HG03108 (cell line): ENCODE measurements around the gene MARCHF3.

Experiments
- ATAC-seq: cut with Tn5 transposase; IDR thresholded peaks from one replicate; pipeline ENCODE4 v1.9.1; 2021; ENCODE audit warnings: moderate library complexity; ENCODE audit not compliant: unreplicated experiment

Gene MARCHF3

DNA sequence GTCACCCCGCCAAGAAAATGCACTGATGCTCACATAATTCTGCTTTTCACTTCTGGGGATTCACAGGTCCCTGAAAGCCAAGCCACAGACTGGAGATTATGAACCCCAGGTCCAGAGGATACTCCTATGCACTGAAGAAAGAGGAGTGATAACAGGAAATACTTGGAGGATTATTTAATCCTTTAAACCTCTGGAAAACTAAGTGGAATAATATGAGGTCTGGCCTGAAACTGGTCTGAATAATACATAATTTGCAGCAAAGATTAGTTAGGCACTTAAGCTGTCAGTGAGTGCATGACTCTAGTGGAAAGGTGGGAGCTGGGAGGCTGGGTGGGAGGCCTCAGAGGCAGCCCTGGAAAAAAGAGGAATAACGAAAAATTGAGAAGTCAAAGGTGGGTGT, 45.7 kb downstream of the MARCHF3 start:
- no peak for ATAC-seq

DNA sequence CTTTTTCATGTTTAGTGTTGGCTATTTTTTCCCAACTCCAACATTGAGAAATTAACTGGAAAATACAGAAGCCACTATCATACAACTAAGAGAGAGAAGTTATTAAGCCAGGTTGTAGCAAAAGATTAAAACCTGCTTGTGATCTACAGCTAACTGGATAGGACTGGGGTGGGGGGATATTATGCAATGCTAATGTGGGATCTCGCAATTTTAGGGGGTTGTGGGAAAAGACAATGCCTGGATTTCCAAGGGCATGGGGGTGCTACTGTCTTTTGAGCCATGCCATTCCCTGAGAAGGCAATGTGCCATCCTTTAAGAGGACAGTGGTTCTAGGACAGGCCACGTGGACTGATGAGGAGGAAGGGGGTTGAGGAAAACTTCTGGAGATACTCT, 46.5 kb downstream of the MARCHF3 start:
- no peak for ATAC-seq

- ATAC-seq, result no peak
Measured at GRCh38 chr5:126982926-126983873, 47.2 kb downstream of the MARCHF3 start.

- ATAC-seq, result no peak
Measured at GRCh38 chr5:126982202-126982601, 48.2 kb downstream of the MARCHF3 start.

DNA sequence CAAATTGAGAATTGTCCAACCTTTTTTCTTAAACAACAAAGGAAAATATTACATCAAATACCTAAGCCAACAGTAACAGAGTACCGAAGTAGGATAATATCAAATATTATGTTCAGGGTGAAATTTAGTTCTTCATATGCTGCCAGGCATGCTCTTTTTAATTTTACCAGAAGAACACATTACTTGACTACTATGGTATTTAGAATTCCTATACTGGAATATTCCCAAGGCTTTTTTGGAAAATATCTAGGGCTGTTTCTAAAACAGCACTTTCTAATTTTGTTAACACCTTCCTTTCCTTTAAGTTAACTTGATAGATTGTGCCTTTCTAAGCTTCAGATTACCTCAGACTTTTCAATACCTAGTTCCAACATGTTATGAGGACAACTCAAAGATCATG, 48.7 kb downstream of the MARCHF3 start:
- ATAC-seq, result no peak

DNA sequence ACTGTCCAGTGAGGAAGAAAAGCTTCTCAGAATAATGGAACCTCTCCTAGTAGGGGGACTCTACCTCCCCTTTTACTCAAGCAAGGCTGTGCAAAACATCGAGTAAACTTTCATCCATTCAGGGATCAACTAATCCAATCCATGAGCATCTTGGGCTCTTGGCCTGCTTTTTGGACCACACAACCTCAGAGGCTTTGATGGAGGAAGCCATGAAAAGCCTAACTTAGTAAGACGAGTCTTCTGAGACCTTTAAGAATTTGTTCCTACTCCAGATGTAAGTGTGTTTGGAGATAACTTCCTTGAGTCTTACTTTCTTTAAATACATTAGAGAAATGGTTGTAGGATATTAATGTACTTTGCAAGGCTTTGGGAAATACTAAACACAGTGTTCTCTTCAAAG, 49.1 kb downstream of the MARCHF3 start:
- no peak for ATAC-seq

DNA sequence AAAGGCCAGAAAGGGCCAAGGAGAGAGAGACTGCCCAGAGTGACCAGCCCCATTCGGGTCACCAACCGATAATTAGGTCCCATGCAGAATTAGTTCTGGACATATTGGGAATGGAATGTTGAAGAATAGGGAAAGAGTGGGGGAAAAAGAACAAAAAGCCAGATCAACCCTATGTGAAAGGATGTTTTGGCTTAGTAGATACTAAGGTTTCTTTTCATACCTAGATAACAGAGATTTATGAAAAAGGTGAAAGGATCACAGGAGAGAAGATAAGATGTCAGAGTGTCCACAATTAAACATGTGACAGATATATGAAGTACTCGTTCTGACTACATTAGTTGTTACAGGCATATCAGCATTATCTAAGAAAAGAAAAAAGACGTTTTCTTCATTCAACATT, 52.1 kb downstream of the MARCHF3 start:
- no peak for ATAC-seq

- ATAC-seq, result no peak
Measured at GRCh38 chr5:126976520-126977172, 53.7 kb downstream of the MARCHF3 start.

- ATAC-seq, result no peak
Measured at GRCh38 chr5:126975796-126976195, 54.6 kb downstream of the MARCHF3 start.

- ATAC-seq, result no peak
Measured at GRCh38 chr5:126973193-126973592, 57.2 kb downstream of the MARCHF3 start.

DNA sequence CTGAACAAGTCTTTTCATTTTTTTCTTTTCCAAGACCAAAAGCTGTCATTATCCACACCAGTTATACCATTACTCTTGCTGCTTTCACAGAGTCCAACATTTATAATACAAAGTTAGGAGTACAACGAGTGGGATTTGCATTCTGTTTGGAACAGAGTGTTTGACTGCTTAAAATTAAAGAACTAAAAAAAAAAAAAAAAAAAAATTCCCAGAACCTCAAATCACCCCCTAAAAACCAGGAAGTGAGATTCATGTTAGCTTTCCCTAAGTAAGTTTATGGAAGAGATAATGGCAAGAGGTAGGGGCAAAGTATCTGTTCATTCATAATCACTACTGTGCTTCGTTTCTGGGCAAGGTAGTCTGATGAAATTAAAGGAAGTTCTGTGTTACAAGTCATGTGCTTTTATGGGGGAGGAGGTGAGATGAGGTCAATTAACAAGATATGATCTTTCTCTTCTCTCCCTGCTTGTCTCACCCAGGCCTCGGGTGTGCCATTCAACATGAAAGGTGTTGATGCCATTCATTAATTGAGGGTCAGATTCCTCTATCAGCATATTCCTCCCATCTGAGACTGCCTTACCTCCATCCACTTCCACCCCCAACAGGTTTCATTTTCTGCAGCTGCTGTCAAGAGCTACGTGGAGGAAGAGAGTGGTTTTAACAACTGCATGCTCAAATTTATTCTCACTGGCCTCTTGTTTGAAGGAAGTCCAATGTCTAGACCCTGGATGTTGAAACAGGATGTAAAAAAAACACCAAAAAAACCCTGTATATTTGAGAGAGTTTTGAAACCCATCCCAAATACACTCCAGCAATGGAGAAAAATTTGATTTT, 58.1 kb downstream of the MARCHF3 start:
- peak; percentile 68 for ATAC-seq

DNA sequence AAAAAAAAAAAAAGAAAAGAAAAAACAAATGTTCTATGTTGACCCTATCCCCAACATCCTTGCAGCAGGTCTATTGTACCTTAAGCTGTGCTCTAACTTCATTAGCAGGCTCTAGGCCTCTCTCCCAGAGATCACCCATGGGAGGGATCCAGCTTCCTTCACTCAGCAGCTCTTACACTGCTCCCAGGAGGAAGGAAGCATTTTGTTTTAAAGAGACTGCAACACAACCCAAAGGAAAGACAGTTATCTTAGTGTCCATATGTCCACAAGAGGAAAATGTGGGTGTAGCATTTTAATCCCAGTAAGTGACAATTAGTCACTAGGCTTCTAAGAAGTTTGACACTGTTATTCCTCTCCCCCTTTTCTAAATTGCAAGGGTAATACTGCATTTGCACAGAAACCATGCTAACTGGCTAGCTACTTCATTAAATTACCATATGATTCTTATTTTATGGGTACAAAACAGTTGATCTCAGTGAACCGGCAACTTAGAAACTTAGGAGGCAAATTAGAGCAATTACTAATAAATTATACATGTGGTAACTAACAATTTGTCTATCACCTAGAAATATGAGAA, 58.8 kb downstream of the MARCHF3 start:
- ATAC-seq, result no peak

DNA sequence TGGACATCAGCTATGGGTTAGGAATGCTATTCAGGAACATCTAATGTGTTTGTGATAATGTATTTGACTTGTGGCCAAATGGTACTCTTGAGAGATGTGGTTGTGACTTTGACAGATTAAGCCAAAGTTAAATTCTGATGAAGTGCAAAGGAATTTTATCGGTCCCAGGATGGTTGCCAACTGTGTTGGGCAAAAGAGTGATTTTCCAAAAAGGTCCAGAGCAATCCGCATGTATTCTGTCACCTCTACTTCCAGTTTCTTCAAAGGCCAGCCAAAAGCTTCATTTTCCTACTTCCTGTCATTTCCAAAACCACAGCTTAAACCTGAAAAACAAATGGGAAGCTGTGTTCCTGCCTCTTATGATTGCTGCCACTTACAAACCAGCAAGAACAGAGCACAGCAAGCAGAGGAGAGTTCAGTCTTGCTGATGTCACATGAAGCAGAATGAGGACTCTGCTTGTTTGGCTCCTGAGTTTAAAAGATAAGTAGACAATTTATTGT, 59.8 kb downstream of the MARCHF3 start:
- ATAC-seq, result no peak

DNA sequence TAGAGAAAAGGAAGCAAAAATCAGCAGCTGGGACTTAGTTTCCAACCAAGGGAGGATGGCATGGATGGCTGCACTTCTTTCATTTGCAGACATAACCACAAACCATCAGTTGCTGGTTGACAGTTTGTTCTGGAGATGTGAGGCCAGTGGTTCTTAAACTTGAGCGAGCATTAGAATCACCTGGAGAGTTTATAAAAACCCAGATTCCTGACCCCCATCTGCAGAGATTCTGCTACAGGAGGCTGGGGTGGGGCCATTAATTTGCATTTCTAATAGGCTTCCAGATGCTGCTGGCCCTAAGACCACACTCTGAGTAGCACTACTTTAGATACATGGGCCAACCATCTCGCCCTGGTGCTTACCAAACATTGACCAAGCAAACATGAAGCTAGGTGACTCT, 60.8 kb downstream of the MARCHF3 start:
- ATAC-seq, result no peak

DNA sequence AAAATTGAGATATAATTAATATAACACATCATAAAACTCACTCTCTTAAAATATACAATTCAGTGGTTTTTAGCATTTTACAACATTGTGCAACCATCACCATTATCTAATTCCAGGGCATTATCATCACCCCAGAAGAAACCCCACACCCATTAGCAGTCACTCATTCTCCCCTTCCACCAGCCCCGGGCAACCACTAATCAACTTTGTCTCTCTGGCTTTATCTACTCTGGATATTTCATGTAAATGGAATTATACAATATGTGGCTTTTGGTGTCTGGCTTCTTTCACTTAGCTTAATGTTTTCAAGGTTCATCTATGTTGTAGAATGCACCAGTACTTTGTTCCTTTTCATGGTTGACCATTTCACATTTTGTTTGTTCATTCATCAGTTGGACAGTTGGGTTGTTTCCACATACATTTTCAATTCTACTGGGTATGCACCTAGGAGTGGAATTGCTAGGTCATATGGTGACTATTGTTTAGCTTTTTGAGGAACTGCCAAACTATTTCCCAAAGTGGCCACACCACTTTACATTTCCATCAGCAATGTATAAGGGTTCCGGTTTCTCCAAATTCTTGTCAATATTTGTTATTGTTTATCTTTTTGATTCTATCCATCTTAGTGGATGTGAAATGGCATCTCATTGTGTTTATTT, 62.4 kb downstream of the MARCHF3 start:
- no peak for ATAC-seq

DNA sequence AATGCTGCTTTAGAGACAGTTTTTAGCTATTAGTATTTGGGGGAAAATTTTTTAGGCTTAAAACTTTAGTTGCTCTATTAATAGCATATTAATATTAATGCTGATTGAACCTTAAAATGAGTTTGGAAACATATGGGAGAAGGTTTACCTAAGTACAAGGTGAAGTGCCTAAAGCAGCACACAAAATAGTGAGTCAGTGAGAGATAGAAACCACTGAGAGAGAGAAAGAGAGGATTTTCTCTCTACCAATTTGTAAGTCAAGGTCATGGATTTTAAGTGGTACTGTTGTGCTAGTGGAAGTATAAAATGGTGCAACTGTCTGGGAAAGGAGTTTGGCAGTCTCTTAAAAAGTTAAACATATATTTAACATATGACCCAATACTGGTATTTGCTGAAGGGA, 64.9 kb downstream of the MARCHF3 start:
- ATAC-seq, result peak; percentile 7

- peak; percentile 48 for ATAC-seq
Measured at GRCh38 chr5:126965061-126965475, 65.3 kb downstream of the MARCHF3 start.

DNA sequence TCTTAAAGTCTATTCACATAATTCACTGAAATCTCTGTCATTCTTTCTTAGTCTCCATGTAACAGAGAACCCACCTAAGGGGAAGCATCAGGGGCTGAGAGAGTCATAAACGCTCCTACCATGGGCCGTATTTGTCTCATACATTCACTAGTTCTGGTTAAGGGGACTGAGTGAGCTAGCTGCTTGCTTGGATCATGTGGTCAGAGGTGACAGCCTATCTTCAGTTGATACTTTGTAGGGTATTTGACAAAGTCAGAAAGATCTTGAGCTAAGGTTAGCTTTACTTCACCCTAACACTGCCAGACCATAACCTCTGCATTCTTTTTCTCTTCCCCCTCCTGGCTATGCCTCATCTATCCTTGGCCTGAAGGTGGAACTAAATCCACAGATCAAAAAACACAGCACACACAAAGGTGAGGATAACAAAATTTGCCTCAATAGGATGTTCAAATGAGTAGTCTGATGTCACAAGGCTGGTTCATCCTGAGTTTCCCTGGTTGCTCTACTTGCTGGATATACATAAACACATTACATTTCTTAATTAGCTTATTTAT, 66.5 kb downstream of the MARCHF3 start:
- ATAC-seq, result no peak

- ATAC-seq, result peak; percentile 46
Measured at GRCh38 chr5:126961702-126962101, 68.7 kb downstream of the MARCHF3 start.

- ATAC-seq, result no peak
Measured at GRCh38 chr5:126961128-126961527, 69.2 kb downstream of the MARCHF3 start.
